Heart left ventricle (tissue), 13 donors: ENCODE data around the gene CECR2.

Experiments
- CTCF ChIP-seq, 12 donors: fragments of 200-600 bp; sonication (generic) in 4 of 12; IDR thresholded peaks; one replicate each; pipeline versions ENCODE4 v1.5.0 to v1.8.0; 2018 to 2022; ENCODE audit warnings: antibody characterized with exemption in 12 of 12, mild to moderate bottlenecking in 5 of 12
- POLR2A ChIP-seq, 2 donors: fragments of 450-650 bp; IDR thresholded peaks; one replicate each; pipeline ENCODE4 v1.6.1; 2017; ENCODE audit warnings: antibody characterized with exemption in 2 of 2, mild to moderate bottlenecking in 2 of 2, moderate library complexity in 2 of 2
- donor health status: ischemic (EF 13 %, LVEDD 7.1; RV severe dilation, severe dysfunction).
- donor health status: DM: no; HTN: yes; CAD: no.
- donor health status: DM: no; HTN: no; CAD: no.
- donor health status: ischemic (EF 25% LVEDD 6.9; RV normal size, moderate dysfunction).
- donor health status: ischemic (EF 25% LVEDD 5.7; RV mildly dilated, moderate dysfunction).
- donor health status: ischemic (EF 35%, LVEDD 5.7; RV mildly dilated, moderate dysfunction).
- donor health status: nonischemic (EF 11% LVEDD 7.7; RV severe dilation, severe dysfunction).
- donor health status: DM: yes; HTN: yes; CAD: no.
- donor health status: PGD.
- donor health status: ischemic (EF 29% LVEDD 5.4; RV normal size, mild dysfunction).
- donor health status: nonischemic (EF 23%, LVEDD 6.1; RV moderate dilation, normal function).

GRCh38 chr22:17589810-17590375 is 220.6 kb downstream of the CECR2 start:
- no peak for TF ChIP-seq CTCF (IDR thresholded peaks at IDR 0.05)
- TF ChIP-seq POLR2A (IDR thresholded peaks at IDR 0.05): no peak
